GM12878 (cell line): ENCODE measurements around the gene NR2F2. TPM values are rescaled to one million over a fixed set of nuclear protein-coding genes. Genes with fewer than 3 reads are reported as not detected.
A peak's percentile ranks its signal among the peaks of the same experiment; 100 is the strongest.

Experiments used
- NKRF ChIP-seq: fragments of 450-650 bp; conservative IDR thresholded peaks from 2 replicates; pipeline ENCODE4 v1.6.1; 2017; ENCODE audit warnings: mild to moderate bottlenecking, moderate library complexity
- TBL1XR1 ChIP-seq: IDR thresholded peaks from 2 replicates; pipeline ENCODE4 v1.6.1; 2012; ENCODE audit warnings: low read depth, low read length, improper control_type of control experiment
- ZBED1 ChIP-seq: IDR thresholded peaks from 2 replicates; pipeline ENCODE4 v1.6.1; 2016; ENCODE audit warnings: borderline replicate concordance
- ZNF592 ChIP-seq: fragments of 450-650 bp; IDR thresholded peaks from 2 replicates; pipeline ENCODE4 v1.6.1; 2017; ENCODE audit warnings: mild to moderate bottlenecking, moderate library complexity
- polyA plus RNA-seq, 11 experiments: library from polyadenylated mRNA; depleted of rRNA in 4 of 11; unstranded in 6 of 11; stranded (reverse) in 5 of 11; fragments of >200 nt; fragmentation: Nextera tagmentation in 4 of 11; fragmentation: Illumina TruSeq in 1 of 11; extraction: Ambion mirVana in 4 of 11; extraction: Trizol in 1 of 11; gene quantifications; 1 replicate in 1 of 11; 2 replicates in 10 of 11; pipeline versions ENCODE4 v1.2.1 to v1.2.3, GENCODE V29; 2011 to 2016; ENCODE audit warnings: inconsistent platforms in 2 of 11, missing spikeins in 2 of 11, low read depth in 1 of 11
- total RNA-seq, 4 experiments: library from RNA; depleted of rRNA in 3 of 4; stranded (reverse); fragments of >200 nt in 3 of 4; fragmentation: Illumina TruSeq in 1 of 4; extraction: Trizol in 1 of 4; gene quantifications; 2 replicates each; pipeline versions ENCODE4 v1.2.1 to v1.2.3, GENCODE V29; 2013 to 2021

NR2F2 gene
- total and polyA plus RNA-seq, 10 of the 15 experiments (the other 5 are each of a cell fraction or from before 2014, with no cell fraction given), result 1.1 to 10.1 (median 3.2) TPM

- TF ChIP-seq NKRF (peak; percentile 92), ZNF592 (peak; percentile 90; the same call in 1 of the 2 replicates), ZBED1 (no peak), TBL1XR1 (0 out of 2 replicates have a peak, but pooled peaks have one; percentile 35)
- TF ChIP-seq, all 136 proteins: peak for 40
Observed at GRCh38 chr15:96356494-96357455, 26.3 kb downstream of the NR2F2 start (continued).
